ENCODE measurements around the gene CCDC152.

CCDC152 gene

DNA sequence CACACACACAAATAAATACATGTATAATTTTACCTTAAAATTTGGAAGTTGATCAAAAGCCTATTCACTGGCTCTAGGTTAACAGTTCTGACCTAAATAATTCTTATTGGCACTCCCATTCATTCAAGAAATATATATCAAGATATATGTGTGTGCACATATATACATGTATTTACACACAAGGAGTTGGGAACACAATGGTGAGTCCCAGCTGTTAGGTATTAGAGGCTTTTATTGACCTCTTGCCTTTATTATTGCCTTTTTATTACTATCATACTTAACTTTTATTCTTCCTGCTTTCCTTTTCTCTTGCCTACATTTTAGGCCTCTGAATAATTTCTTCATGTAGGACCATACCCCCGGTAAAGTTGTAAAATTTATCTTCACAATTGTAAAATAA, 25.0 kb downstream of the CCDC152 start:
- DNase-seq (ENCODE audit: low spot score) = no peak

DNA sequence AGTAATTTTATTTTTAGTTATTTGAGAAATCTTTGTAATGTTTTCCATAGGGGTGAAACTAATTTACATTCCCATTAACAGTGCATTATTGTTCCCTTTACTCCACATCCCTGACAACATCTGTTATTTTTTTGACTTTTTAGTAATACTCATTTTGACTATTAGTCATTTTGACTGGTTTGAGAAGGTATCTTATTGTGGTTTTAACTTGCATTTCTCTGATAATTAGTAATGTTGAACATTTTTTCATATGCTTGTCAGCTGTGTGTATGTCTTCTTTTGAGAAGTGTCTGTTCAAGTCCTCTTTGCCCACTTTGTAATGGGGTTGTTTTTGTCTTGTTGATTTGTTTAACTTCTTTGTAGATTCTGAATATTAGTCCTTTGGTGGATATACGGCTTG, 27.5 kb downstream of the CCDC152 start:
- DNase-seq (ENCODE audit: low spot score) = no peak

DNA sequence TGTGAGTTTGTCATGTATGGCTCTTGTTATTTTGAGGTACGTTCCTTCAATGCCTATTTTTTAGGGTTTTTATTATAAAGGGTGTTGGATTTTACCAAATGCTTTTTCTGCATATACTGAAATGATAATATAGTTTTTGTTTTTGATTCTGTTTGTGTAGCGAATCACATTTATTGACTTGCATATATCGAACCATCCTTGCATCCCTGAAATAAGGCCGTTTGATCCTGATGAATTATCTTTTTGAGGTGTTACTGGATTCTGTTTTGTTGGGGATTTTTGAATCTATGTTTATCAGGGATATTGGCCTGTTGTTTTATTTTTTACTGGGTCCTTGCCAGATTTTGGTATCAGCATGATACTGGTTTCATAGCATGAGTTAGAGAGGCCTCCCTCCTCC, 29.1 kb downstream of the CCDC152 start:
- DNase-seq (ENCODE audit: low spot score) = no peak

DNA sequence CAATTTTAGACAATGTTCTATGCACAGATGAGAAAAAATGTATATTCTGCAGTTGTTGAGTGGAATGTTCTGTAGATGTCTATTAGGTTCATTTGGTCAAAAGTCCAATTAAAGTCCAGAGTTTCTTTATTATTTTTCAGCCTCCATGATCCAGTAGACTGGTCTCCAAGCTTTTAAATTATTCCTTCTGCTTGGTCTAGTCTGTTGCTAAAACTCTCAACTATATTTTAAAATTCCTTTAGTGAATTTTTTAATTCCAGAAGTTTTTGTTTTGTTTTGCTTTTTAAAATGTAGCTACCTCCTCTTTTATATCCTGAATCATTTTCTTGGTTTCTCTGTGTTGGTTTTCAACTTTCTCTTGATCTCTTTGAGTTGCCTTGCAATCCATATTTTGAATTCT, 30.5 kb downstream of the CCDC152 start:
- no peak for DNase-seq (ENCODE audit: low spot score)

DNA sequence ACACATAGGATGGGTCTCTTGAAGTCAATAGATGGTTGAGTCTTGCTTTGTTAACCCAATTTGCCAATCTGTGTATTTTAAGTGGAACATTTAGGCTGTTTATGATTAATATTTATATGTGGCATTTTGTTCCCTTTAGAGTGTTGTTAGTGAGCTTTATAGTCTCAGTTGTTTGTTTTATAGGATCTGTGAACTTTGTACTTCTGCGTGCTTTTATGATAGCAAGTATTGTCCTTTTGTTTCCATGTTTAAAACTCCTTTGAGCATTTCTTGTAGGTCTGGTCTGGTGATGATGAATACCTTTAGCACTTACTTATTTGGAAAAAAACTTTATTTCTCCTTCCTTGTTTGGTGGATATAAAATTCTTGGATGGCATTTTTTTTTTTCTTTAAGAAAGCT, 31.2 kb downstream of the CCDC152 start:
- no peak for DNase-seq (ENCODE audit: low spot score)

DNA sequence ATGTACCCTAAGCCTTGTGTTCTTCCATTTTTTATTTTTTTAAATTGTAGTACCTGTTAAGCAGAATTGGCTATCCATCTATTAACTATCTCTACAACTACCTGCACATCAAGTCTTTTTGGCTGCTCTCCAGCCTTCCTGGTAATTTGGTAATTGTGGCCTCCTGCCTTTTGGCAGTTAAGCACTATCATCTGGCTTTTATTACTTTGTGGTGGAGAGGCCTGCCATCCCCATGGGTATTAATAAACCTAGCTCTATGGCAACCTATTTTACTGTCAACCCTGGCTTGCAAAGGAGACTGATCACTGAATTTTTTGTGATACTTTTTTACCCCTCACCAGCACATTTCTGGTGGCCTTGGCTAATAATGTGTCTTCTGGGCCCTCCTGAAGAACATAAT, 34.5 kb downstream of the CCDC152 start:
- DNase-seq (ENCODE audit: low spot score) = no peak

DNA sequence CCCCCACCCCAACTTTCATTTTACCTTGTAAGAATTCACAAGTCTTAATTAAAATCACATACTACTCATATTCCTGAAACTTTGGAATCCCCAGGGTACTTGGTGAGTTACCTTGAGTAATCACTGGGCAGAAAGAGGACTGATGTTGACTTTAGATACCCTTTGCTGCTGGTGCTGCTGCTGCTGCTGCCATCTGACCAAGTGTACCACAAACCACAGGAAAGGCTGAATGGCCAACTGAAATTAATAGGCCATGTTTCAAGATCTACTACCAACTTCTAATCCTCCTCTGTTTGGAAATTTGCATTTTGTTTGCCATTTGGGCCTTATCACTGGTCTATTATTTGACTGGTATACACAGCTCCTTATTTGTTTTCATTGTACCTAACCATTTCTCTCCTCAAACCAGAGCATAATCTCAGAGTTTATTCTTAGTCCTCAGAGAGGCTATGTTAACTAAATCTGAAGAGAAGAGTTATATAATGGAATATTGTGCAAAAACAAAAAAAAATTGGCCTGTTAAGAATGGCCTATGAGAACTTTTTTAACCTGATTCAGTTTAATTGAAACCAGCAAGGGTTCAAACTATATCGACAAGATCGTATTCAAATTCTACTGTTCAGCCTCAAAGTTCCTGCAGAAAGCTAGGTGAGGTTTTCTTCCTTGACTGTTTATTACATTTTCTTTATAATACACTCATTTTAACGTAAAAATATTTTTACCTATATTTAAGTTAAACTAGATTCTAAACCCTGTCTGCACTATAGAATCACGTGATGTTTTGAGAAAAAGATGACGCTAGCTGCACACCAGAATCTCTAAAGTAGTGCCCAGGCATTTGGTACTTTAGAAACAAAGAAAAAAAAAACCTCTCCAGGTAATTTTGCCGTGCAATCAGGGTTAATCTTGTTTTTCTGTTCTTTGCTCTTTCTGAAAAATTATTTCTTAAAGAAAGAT, 41.9 kb downstream of the CCDC152 start:
- DNase-seq (ENCODE audit: low spot score) = no peak

DNA sequence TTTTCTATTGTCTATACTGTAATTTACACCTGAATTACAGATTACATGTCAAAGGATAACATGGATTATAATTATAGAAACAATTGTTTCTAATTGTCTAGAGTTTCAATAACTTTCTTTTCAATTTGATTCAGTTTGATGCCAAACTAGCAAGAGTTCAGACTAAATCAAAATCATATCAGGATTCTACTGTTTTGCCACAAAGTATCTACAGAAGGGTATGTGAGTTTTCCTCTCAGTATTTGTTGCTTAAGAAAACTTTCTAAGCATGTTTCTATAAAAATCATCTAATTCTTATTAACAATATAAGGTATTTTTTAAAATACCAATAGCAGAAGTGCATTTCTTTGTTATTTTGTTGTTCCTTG, 42.6 kb downstream of the CCDC152 start:
- no peak for DNase-seq (ENCODE audit: low spot score)

DNA sequence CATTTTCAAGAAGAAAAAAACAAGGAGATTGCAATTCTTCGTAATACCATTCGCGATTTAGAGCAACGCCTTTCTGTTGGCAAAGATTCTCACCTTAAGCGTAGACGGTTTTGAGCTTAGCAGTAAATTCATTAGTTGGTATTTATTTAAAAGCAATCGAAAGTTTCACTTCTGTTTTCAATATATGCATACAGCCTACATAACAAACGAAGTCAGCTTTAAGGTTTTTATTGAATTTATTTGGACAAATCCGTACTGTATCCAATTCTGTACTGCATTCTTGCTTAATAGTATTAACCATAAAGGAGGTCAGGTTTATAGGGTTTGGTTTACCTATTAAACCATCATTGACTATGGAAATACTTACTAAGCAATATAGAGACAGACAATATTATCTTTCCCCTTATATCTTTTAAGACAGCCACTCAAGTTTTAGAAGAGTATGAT, 43.1 kb downstream of the CCDC152 start:
- no peak for DNase-seq (ENCODE audit: low spot score)

DNA sequence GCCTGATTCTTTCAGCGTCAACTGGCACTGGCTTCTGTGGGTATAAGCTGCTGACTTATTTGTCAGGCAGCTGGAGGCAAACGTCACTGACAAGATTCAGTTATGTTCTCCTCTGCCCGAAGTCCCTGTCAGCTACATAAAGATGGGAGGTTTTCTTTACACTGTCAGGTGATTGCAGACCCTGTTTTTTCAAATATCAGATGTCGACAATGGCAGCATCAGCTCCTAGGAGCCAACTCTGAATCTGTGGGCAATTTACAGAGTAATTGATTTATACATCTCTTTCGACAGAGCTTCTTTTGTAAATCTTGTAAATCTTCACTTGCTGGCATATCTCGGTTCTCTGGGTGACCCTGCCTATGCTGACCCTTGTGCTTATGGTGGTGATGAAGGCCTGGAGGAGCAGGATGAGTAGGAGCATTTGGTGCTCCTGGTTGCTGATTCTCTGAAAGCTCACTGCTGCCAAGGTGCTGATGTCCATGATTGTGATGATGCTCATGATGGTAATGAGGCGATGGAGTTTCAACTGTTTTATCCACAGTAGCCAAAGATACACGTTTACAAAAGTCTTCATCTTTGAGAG, 44.2 kb downstream of the CCDC152 start:
- DNase-seq (ENCODE audit: low spot score) = no peak

DNA sequence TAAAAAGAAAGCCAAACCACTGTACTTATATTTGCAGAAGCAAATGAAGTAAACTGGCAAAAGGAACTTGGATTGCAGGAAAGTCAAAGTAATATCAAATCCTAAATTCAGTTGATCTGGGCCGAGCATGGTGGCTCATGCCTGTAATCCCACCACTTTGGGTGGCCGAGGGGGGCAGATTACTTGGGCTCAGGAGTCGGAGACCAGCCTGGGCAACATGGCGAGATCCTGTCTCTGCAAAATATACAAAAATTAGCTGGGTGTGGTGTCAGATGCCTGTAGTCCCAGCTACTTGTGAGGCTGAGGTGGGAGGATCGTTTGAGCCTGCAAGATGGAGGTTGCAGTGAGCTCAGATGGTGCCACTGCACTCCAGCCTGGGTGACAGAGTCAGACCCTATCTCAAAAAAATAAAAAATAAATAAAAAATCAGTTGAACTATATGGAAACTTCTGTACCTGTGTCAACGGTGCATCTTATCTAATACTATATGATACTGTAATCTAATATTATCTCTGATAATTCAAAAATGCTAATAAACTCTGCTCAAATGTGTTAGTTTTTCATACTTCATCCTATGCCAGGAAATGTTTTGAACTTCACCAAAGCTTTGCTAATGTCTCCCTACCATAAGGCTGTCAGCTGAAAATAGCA, 45.0 kb downstream of the CCDC152 start:
- DNase-seq (ENCODE audit: low spot score) = no peak

DNA sequence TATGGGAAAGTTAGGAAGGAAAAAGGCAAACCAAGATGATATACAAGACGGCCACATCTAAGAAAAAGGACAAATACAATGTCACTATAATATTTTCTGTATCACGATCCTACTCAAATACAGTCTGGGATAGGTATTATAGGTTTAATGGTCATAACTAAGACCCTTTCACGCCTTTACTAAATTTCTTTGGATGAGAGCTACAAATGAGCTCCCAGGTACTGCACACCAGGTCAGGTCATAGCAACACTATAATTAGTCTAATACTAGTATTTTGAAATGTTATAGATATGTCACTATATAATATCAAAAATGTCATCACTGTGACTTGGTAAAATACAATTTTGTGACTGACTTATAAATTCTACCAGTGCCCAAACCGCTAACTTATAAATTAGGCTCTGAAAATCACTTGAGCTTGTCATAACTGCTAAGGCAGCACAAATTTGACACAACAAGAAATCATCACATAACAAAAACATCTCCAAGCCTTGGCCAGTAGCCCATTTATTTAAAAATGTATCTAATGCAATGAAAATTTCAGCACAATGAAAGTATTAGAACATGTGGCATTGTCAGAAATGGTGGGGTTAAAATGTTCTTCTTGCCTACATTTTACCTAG, 48.2 kb downstream of the CCDC152 start:
- no peak for DNase-seq (ENCODE audit: low spot score)

DNA sequence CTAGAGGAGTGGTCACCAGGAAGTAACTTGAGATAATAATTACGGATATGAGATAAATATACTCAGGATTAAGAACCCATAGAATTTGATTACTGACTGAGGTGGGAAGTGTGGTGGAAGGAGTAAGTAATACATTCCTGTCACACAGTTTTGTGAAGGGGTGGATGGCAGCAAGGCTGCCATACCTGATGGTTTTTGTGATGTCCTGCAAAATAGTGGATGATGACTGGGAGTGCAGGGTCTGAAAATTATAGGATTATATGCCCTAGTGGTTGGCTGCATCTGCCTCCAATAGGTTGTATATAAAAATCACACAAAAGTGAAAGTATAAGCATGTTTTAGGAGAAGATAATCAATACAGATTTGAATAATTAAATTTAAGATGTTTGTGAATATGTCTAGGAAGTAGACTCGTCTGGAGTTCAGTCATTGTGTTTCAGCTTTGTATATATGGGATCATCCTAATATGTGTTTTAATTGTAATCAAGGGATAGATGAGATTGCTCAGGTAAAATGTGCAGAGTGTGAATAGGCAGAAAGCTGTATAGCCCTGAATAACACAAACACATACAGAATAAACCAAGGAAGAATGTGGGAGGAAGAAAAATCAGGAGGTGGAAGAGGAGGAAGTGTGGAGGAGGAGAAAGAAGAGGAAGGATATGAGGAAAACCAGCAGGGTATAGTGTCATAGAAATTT, 49.5 kb downstream of the CCDC152 start:
- no peak for DNase-seq (ENCODE audit: low spot score)

DNA sequence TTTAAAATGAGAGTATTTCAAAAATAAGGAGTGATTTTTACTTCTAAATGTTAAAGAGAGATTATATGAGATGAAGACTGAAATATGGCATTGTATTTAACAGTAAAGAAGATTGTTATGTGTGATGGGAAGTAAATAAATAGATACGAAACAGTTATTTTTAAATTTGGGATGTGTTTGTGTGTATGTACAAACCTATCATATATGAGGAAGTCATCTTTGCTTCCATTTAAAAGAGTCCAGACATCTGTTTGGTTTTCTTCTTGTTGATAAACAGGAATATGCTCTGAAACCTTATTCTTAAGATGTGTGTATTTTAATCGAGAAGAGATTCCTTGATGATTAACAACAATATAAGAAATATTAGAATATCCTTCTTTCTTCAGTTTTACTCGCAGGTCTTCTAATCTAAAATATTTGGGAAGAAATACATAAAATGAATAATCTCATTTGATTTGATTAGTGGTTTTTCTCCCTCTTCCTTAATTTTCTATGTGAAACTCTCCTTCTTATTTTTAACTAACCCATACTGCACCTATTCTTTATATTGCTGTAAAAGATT, 50.2 kb downstream of the CCDC152 start:
- DNase-seq (ENCODE audit: low spot score) = no peak

DNA sequence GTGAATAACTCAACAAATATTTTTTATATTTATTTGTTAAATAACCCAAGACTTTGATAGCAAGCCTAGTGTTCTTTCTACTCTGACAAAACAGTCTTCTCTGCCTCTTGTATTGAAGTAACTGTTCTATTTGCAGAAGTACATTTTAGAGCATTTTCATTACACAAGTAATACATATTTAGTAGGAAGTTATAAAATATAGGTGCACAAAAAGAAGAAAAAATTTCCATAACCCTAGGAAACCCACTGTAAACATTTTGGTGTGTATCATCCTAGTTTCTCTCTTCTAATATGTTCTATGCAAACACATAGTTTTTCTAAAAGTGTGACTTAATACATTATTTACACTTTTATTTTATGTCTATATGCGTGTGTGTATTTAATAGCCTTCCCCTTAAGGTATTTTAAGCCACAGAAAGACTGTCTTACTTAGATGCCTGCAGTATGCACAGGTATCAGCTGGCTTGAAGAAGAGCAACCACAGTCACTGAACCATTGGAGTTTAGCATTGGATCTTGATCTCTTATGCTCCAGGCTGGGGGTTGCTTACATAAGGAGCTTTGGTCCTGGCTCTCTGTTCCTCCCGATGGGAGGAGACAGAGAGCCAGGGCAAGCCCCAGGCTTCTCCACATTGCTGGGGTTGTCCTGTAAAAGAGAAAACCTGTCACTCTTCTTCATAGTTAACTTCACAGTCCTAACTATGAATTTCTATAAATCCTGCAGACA, 51.3 kb downstream of the CCDC152 start:
- no peak for DNase-seq (ENCODE audit: low spot score)

DNA sequence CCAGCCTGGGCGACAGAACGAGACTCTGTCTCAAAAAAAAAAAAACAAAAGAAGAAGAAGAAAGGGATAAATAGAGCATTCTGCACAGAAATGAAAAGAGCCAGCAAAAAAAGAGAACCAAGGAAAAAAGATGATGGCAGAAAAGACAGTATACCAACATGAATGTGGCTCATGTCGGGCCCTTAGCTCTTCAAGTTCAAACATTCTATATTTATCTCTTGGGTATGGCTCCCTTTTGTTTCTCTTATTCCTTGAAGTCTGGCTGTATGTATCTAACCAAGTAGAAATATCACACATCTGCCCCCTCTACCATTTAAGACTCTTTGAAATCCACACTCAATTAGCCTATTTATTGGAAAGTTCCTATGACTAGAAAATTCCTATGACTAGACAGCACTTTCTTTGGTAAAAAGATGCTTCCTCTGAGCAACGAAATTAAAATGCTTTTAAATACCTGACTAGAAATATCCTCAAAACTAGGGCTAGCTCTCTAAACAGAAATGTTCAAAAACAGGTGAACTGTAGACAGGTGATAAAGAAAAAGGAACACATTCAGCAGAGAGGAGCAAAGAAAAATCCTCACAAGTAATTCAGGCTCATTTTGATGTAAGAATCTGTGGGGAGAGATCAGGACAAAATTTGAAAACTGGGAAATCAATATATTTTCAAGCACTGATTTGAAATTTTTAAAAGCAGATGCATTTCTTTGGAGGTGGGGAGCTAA, 52.4 kb downstream of the CCDC152 start:
- no peak for DNase-seq (ENCODE audit: low spot score)

DNA sequence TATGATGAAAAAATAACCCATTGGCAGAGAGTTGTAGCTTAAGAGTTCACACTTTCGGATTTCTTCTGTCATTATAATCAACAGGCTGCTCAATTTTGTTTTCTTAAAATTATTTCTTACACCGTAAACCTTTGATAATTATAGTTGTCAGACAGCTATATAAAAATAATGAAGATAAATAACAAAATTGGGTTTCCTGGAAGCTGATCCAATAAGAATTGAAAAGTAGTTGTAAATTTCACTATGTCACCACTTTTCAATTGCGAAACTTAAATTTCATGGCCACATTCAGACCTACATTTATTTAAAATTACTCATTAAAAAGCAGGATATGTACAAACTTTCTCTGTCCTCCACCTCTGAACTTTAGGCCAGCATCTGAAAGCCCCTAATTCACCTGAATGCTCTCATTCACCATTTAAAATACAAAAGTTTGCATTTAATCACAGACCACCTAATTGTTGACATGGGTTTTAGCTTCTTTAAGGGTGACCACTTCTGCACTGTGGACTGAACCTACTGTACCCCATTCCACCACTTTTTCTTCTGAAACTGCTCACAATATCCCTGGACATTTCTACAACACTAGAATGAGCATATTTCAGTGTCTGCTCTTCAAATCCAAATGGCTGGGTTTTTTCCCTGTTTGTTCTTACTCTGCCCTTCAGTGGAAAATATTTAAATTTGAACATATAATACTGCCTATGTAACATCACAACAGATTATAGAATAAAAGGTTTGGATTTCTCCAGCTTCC, 54.4 kb downstream of the CCDC152 start:
- DNase-seq (ENCODE audit: low spot score) = no peak

DNA sequence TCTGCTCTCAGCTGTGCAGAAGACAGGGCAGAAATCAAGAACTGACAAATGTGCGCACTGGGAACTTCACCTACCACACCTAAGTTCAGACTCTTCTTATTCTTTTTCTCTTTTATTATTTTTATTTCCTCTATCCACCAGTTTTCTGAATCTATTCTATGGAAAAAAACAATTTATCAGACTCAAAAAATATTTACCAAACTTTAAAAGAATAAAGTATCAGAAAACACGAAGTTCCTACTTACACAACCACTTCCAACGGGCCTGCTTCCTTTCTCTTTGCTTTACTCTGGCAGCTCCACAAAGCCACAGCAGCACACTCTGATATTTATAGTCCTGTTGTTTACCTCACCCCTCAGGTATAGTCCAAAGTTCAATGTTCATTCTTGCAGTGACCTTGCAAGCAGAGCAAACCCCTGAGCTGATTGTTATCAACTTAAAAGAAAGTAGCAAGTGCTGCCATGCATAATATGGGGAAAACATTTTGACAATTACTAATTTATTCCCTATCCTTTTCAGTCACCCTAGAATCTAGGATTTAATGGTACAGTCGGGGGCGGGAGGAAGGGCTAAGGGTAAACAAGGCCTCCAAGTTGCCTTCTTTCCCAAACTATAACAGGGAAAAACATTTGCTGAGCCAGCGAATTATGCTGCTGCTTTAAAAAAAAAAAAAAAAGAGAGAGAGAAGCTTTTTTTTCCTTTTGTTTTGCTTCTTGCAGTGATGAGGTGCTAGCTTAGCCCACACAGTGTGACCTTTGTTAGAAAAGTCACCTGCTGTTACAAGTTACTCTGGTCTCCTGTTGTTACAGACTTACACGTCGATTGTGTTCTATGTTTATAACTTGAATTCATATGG, 55.2 kb downstream of the CCDC152 start, which contains the start of gene SELENOP:
Gene SELENOP, minus strand, starts transcription at position 302 of the 856 bp plus-strand sequence. CDS start 3,539 bp downstream, outside the sequence.
- no peak for DNase-seq (ENCODE audit: low spot score)

All from left forelimb (tissue), 1 donor.